HepG2 (cell line): Measurements from ENCODE around the gene FAM83D. TPM values are rescaled to one million over a fixed set of nuclear protein-coding genes. Genes with fewer than 3 reads are reported as not detected.

Experiments used
- BCL6 ChIP-seq: IDR thresholded peaks from 2 replicates; pipeline ENCODE4 v1.6.1; 2016; ENCODE audit warnings: missing genetic modification reagents, missing compliant biosample characterization
- ESRRA ChIP-seq: sonication (generic); formaldehyde crosslinking; IDR thresholded peaks from 2 replicates; pipeline ENCODE4 v1.5.1; 2020; ENCODE audit warnings: mild to moderate bottlenecking, low read depth, missing genetic modification reagents
- FOXA3 ChIP-seq: IDR thresholded peaks from 2 replicates; pipeline ENCODE4 v1.6.1; 2016; ENCODE audit warnings: missing genetic modification reagents, missing compliant biosample characterization
- HNF1A ChIP-seq, 2 experiments: sonication (generic) in 1 of 2; formaldehyde crosslinking in 1 of 2; IDR thresholded peaks; 2 replicates each; pipeline versions ENCODE4 v1.4.0 to v1.6.1; 2016 to 2020; ENCODE audit warnings: borderline replicate concordance in 1 of 2, low read depth in 1 of 2, mild to moderate bottlenecking in 1 of 2, missing genetic modification reagents in 1 of 2
- ISL2 ChIP-seq: sonication (generic); formaldehyde crosslinking; IDR thresholded peaks from 2 replicates; pipeline ENCODE4 v1.5.0; 2020; ENCODE audit warnings: missing genetic modification reagents
- KAT2B ChIP-seq: fragments of 150-350 bp; IDR thresholded peaks from 2 replicates; pipeline ENCODE4 v1.6.1; 2014; ENCODE audit warnings: low read depth, low read length, borderline replicate concordance
- LRRFIP1 ChIP-seq: sonication (generic); formaldehyde crosslinking; conservative IDR thresholded peaks from 2 replicates; pipeline ENCODE4 v1.4.0; 2020; ENCODE audit warnings: missing genetic modification reagents
- REPIN1 ChIP-seq: sonication (generic); formaldehyde crosslinking; IDR thresholded peaks from 2 replicates; pipeline ENCODE4 v1.8.0; 2022; ENCODE audit warnings: missing genetic modification reagents, low read depth, mild to moderate bottlenecking, borderline replicate concordance
- SALL1 ChIP-seq: sonication (generic); formaldehyde crosslinking; IDR thresholded peaks from 2 replicates; pipeline ENCODE4 v1.8.0; 2022; ENCODE audit warnings: mild to moderate bottlenecking, missing genetic modification reagents
- SOX13 ChIP-seq, 3 experiments: fragments of 450-650 bp in 1 of 3; sonication (generic) in 1 of 3; formaldehyde crosslinking in 1 of 3; IDR thresholded peaks in 2 of 3; conservative IDR thresholded peaks in 1 of 3; 2 replicates each; pipeline versions ENCODE4 v1.5.0 to v1.6.1; 2016 to 2020; ENCODE audit warnings: antibody characterized with exemption in 1 of 3, mild to moderate bottlenecking in 1 of 3, missing compliant biosample characterization in 1 of 3, missing genetic modification reagents in 1 of 3, moderate library complexity in 1 of 3
- TEAD3 ChIP-seq: optimal IDR thresholded peaks from 2 replicates; pipeline ENCODE3; 2016; ENCODE audit warnings: borderline replicate concordance
- XBP1 ChIP-seq: sonication (generic); formaldehyde crosslinking; IDR thresholded peaks from 2 replicates; pipeline ENCODE4 v1.5.0; 2020; ENCODE audit warnings: missing genetic modification reagents
- ZFP82 ChIP-seq: sonication (generic); formaldehyde crosslinking; IDR thresholded peaks from 2 replicates; pipeline ENCODE4 v1.5.1; 2020; ENCODE audit warnings: mild to moderate bottlenecking, missing genetic modification reagents, borderline replicate concordance
- ZKSCAN1 ChIP-seq: fragments of 150-350 bp; IDR thresholded peaks from 2 replicates; pipeline ENCODE4 v1.6.1; 2014; ENCODE audit warnings: low read length
- ZNF143 ChIP-seq: sonication (generic); formaldehyde crosslinking; IDR thresholded peaks from 2 replicates; pipeline ENCODE4 v1.4.0; 2020; ENCODE audit warnings: missing genetic modification reagents
- ZNF414 ChIP-seq: sonication (generic); formaldehyde crosslinking; IDR thresholded peaks from 2 replicates; pipeline ENCODE4 v1.5.0; 2020; ENCODE audit warnings: missing genetic modification reagents
- ZNF607 ChIP-seq: sonication (generic); formaldehyde crosslinking; IDR thresholded peaks from 2 replicates; pipeline ENCODE4 v1.5.1; 2020; ENCODE audit warnings: missing genetic modification reagents, mild to moderate bottlenecking, borderline replicate concordance
- polyA plus RNA-seq, 8 experiments: library from polyadenylated mRNA; depleted of rRNA in 3 of 8; stranded (reverse) in 7 of 8; unstranded in 1 of 8; fragments of >200 nt; fragmentation: Illumina TruSeq in 4 of 8; extraction: Trizol in 4 of 8; gene quantifications; 2 replicates each; pipeline versions ENCODE4 v1.2.1 to v1.2.3, GENCODE V29; 2011 to 2016; ENCODE audit warnings: low read depth in 4 of 8, missing spikeins in 1 of 8, mixed read lengths in 1 of 8; ENCODE audit not compliant: insufficient read depth in 1 of 8
- total RNA-seq, 5 experiments: library from RNA; depleted of rRNA; stranded (reverse); fragments of >200 nt; fragmentation: Illumina TruSeq; extraction: Trizol; gene quantifications; 2 replicates each; pipeline ENCODE4 v1.2.3, GENCODE V29; 2016; ENCODE audit warnings: low read depth in 1 of 5
- TF ChIP-seq, protein P1 (sequence below): sonication (generic); formaldehyde crosslinking; IDR thresholded peaks from 2 replicates; pipeline ENCODE4 v1.9.0; 2022; ENCODE audit warnings: low read depth, missing genetic modification reagents

The FAM83D gene
- total and polyA plus RNA-seq, 2 of the 13 experiments (the other 11 are each of a cell fraction or from before 2014, with no cell fraction given) = 51.4 to 64.0 TPM

GRCh38 chr20:38999965-39000910 lies 74.0 kb downstream of the FAM83D start (continued):
- no peak for TF ChIP-seq KAT2B
- no peak for TF ChIP-seq LRRFIP1
- TF ChIP-seq SOX13 (IDR thresholded peaks at IDR 0.05) = no peak
- peak in 1 of 2 experiments; percentile 55; a peak in 2 of 4 replicates for TF ChIP-seq SOX13 (CRISPR knock-in tag; conservative IDR thresholded peaks at IDR 0.05 in 1 of 2, IDR thresholded peaks at IDR 0.05 in 1 of 2)
- TF ChIP-seq ZNF607 (CRISPR knock-in tag) = 0 out of 2 replicates have a peak, but pooled peaks have one; percentile 28
- TF ChIP-seq, protein P1, sequence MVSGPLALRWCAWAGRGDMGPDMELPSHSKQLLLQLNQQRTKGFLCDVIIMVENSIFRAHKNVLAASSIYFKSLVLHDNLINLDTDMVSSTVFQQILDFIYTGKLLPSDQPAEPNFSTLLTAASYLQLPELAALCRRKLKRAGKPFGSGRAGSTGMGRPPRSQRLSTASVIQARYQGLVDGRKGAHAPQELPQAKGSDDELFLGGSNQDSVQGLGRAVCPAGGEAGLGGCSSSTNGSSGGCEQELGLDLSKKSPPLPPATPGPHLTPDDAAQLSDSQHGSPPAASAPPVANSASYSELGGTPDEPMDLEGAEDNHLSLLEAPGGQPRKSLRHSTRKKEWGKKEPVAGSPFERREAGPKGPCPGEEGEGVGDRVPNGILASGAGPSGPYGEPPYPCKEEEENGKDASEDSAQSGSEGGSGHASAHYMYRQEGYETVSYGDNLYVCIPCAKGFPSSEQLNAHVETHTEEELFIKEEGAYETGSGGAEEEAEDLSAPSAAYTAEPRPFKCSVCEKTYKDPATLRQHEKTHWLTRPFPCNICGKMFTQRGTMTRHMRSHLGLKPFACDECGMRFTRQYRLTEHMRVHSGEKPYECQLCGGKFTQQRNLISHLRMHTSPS (CRISPR knock-in tag) = peak; percentile 65; the same call in 1 of the 2 replicates
- TF ChIP-seq REPIN1 = no peak
- TF ChIP-seq ZNF143 (CRISPR knock-in tag) = peak; percentile 18; the same call in 1 of the 2 replicates
- peak; percentile 75 for TF ChIP-seq TEAD3
- no peak for TF ChIP-seq ZKSCAN1
- no peak for TF ChIP-seq ZFP82 (CRISPR knock-in tag)
- TF ChIP-seq FOXA3 = peak; percentile 81
- TF ChIP-seq XBP1 = peak; percentile 22; the same call in 1 of the 2 replicates
- peak; percentile 90 for TF ChIP-seq HNF1A (IDR thresholded peaks at IDR 0.05; ENCODE audit: low read depth)
- TF ChIP-seq HNF1A (CRISPR knock-in tag; IDR thresholded peaks at IDR 0.05; ENCODE audit: borderline replicate concordance) = peak; percentile 58; the same call in 1 of the 2 replicates
- peak; percentile 77 for TF ChIP-seq ISL2 (CRISPR knock-in tag)
- TF ChIP-seq ZNF414 (CRISPR knock-in tag) = 0 out of 2 replicates have a peak, but pooled peaks have one; percentile 21
- TF ChIP-seq SALL1 = no peak; the same call in 1 of the 2 replicates
- TF ChIP-seq BCL6 (CRISPR knock-in tag) = peak; percentile 62; the same call in 1 of the 2 replicates
- TF ChIP-seq ESRRA (CRISPR knock-in tag) = no peak
